A549 (cell line): ENCODE results near the gene F2.

Experiments
- EHF ChIP-seq: fragments of 250-450 bp; sonication (Bioruptor Pico); IDR thresholded peaks from 2 replicates; pipeline ENCODE4 v1.5.0; 2020; ENCODE audit warnings: mild to moderate bottlenecking
- JUN ChIP-seq, 2 experiments: fragments of >200 bp; sonication (Bioruptor Twin); formaldehyde crosslinking; IDR thresholded peaks; 2 replicates in 1 of 2; 3 replicates in 1 of 2; pipeline ENCODE4 v1.6.1; 2016 to 2017
- KDM1A ChIP-seq: fragments of 200-600 bp; sonication (generic); IDR thresholded peaks from 2 replicates; pipeline ENCODE4 v1.6.1; 2016; ENCODE audit warnings: low read depth, mild to moderate bottlenecking
- MYC ChIP-seq: IDR thresholded peaks from 2 replicates; pipeline ENCODE4 v1.6.1; 2012; ENCODE audit warnings: mild to moderate bottlenecking, inconsistent platforms, low read length, improper control_type of control experiment, borderline replicate concordance
- POLR2A ChIP-seq: IDR thresholded peaks from 2 replicates; pipeline ENCODE4 v1.6.1; 2012; ENCODE audit warnings: mild to moderate bottlenecking, low read length
- POLR2AphosphoS2 ChIP-seq: conservative IDR thresholded peaks from 2 replicates; pipeline ENCODE4 v1.6.1; 2012; ENCODE audit warnings: low read length, improper control_type of control experiment, inconsistent platforms
- RCOR1 ChIP-seq: fragments of 150-350 bp; IDR thresholded peaks from 2 replicates; pipeline ENCODE4 v1.6.1; 2014; ENCODE audit warnings: antibody characterized with exemption, low read length, low read depth
- SMC3 ChIP-seq: fragments of >200 bp; sonication (Bioruptor Twin); formaldehyde crosslinking; IDR thresholded peaks from 3 replicates; pipeline ENCODE4 v1.6.1; 2018; ENCODE audit warnings: inconsistent platforms
- USF2 ChIP-seq: fragments of 450-650 bp; IDR thresholded peaks from 2 replicates; pipeline ENCODE4 v1.6.1; 2014; ENCODE audit warnings: antibody characterized with exemption
- ZFP36 ChIP-seq: fragments of 450-650 bp; IDR thresholded peaks from 2 replicates; pipeline ENCODE4 v1.6.1; 2014; ENCODE audit warnings: borderline replicate concordance; ENCODE audit not compliant: partially characterized antibody
- TF ChIP-seq, protein P1 (sequence below): fragments of >200 bp; sonication (Bioruptor Twin); formaldehyde crosslinking; IDR thresholded peaks from 3 replicates; pipeline ENCODE4 v1.5.1; 2016
- TF ChIP-seq, protein P2 (sequence below): IDR thresholded peaks from 2 replicates; pipeline ENCODE4 v1.6.1; 2012

GRCh38 chr11:46679241-46680163, 39.5 kb upstream of the F2 start:
- no peak for TF ChIP-seq POLR2A
- TF ChIP-seq POLR2AphosphoS2: no peak
- TF ChIP-seq USF2: no peak
- TF ChIP-seq SMC3: no peak
- TF ChIP-seq, protein P1, sequence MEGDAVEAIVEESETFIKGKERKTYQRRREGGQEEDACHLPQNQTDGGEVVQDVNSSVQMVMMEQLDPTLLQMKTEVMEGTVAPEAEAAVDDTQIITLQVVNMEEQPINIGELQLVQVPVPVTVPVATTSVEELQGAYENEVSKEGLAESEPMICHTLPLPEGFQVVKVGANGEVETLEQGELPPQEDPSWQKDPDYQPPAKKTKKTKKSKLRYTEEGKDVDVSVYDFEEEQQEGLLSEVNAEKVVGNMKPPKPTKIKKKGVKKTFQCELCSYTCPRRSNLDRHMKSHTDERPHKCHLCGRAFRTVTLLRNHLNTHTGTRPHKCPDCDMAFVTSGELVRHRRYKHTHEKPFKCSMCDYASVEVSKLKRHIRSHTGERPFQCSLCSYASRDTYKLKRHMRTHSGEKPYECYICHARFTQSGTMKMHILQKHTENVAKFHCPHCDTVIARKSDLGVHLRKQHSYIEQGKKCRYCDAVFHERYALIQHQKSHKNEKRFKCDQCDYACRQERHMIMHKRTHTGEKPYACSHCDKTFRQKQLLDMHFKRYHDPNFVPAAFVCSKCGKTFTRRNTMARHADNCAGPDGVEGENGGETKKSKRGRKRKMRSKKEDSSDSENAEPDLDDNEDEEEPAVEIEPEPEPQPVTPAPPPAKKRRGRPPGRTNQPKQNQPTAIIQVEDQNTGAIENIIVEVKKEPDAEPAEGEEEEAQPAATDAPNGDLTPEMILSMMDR: no peak
- TF ChIP-seq MYC: no peak
- TF ChIP-seq ZFP36: no peak
- no peak for TF ChIP-seq RCOR1
- TF ChIP-seq KDM1A: no peak
- no peak for TF ChIP-seq JUN (IDR thresholded peaks at IDR 0.05)
- TF ChIP-seq EHF (CRISPR knock-in tag): no peak
- TF ChIP-seq, protein P2, sequence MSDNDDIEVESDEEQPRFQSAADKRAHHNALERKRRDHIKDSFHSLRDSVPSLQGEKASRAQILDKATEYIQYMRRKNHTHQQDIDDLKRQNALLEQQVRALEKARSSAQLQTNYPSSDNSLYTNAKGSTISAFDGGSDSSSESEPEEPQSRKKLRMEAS: no peak
